T-helper 2 cell treated with Interferon-gamma antibody and Interleukin-4, amounts not matched to agents 100 ng/mL and 5 ng/mL, for 36 hours (primary cell): Measurements from ENCODE around the gene FAT1. TPM values are rescaled to one million over a fixed set of nuclear protein-coding genes. Genes with fewer than 3 reads are reported as not detected.

Experiments used
- intact Hi-C: fragments of 100-400 bp; cut with micrococcal nuclease; formaldehyde crosslinking; loops from one replicate; pipeline ENCODE4 v1.15.1; 2023
- total RNA-seq: library from RNA; stranded (reverse); gene quantifications from 2 replicates; pipeline ENCODE4 v1.2.3, GENCODE V29; 2022

The FAT1 gene
- total RNA-seq, 1 donor from 2014 or later: 0.39 TPM

DNA sequence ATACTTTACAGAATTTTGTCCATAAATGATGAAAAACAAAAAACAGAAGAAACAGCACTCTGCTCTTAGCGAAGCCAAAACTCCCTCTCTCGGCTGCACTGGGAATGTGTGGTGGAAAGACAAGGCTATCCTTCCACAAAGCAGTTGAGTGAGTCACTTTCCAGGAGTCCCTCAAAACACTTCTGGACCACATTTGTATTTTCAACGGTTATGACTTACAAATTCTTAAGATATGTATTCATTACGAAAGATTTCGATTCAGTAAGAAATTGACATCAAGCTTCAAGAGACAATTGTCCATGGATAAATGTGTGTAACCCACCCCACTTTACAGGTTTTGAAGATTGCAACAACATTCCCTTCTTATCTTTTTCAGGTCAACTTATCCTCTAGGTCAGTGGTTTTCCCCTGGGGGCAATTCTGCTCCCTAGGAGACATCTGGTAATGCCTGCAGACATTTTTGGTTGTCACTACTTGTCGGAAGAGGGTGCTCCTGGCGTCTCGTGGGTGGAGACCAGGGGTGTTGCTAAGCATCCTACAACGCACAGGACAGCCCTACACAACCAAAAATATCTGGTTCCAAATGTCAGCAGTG is 101.6 kb downstream of the FAT1 start:
- intact Hi-C loops: no loop called here

DNA sequence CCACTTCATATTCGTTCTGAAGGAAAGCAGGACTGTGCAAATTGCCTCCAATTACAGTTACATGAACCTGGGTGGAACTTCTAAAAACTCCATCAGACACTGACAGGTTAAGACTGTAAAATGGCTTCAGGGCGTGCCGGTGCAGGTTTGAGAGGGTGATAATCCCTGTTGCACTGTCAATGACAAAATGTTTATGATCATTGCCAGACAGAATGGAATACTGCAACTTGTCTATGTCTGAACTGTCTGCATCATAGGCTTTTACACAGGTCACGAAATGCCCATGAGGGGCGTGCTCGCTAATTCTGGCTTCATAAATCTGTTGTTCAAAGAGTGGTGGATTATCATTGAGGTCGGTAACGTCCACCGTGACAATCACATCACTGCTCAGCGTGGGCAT is 104.6 kb downstream of the FAT1 start:
- intact Hi-C loops: no loop called here

DNA sequence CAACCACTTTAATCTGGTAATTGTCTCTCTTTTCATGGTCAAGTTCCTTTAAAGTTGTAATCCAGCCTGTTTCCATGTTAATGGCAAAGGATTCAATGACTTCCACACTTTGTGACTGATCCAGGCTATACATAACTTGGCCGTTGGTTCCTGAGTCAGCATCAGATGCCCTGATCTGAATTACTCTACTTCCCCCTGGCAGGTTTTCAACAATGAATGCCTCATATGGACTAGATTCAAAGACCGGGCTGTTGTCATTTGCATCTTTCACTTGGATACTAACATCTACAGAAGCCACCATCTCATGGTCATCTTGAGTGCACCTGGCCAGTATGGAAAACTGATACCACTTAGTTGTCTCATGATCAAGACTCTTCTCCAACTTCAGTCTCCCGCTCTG is 105.7 kb downstream of the FAT1 start:
- intact Hi-C loops: no loop called here

DNA sequence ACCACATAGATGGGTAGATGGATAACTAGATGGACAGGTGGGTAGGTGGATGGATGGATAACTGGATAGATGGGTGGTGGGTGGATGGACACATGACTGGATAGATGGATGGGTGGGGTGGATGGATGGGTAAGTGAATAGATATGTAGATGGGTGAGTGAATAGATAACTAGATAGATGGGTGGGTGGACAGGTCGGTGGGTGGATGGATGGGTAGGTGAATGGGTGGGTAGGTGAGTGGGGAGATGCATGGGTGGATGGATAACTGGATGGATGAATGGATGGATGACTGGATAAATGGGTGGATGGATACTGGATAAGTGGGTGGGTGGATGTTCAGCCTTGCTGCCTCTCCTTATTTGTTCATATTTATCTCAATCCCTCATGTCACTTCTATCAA is 116.2 kb downstream of the FAT1 start:
- intact Hi-C loops: no loop called here

DNA sequence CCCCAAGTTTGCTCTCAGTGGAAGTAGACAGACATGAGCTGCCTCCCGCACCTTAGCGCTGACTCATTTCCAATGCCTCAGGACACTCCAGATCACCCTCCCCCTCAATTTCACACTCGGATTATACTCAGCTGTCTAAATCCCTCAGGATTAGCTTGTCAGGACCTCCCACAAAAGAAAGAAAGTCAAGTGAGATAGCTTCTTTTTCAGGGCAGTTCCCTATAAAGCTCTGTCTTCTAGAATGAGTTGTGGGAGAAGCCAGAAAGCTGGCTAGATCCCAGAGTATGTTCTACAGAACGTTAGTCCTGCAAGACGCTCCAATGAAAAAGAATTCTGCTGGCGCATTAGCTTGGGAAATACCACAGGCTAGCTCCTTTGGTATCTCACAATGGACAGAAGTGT is 117.1 kb downstream of the FAT1 start:
- intact Hi-C loops: no loop called here

DNA sequence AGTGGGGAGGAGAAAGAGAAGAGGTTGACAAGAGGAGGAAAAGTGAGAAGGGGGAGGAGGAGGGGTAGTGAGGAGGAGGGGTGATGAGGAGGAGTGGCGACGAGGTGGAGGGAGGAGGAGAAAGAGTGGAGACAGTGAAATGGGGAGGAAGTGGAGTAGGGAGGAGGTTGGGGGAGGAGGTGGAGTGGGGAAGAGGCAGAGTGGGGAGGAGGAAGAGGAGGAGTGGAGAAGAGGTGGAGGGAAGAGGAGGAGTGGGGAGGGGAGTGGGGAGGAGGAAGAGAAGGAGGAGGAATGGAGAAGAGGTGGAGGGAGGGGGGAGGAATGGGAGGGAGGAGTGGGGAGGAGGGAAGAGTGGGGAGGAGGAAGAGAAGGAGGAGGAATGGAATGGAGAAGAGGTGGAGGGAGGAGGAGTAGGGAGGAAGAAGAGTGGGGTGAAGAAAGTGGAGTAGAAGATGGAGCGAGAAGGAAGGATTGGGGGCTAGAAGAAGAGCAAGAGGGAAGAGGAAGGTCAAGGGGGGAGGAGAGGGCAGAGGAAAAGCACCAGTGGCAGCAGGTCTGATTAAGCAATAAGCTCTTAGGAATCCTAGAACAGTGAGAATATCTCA is 118.3 kb downstream of the FAT1 start:
- intact Hi-C loops: no loop called here

DNA sequence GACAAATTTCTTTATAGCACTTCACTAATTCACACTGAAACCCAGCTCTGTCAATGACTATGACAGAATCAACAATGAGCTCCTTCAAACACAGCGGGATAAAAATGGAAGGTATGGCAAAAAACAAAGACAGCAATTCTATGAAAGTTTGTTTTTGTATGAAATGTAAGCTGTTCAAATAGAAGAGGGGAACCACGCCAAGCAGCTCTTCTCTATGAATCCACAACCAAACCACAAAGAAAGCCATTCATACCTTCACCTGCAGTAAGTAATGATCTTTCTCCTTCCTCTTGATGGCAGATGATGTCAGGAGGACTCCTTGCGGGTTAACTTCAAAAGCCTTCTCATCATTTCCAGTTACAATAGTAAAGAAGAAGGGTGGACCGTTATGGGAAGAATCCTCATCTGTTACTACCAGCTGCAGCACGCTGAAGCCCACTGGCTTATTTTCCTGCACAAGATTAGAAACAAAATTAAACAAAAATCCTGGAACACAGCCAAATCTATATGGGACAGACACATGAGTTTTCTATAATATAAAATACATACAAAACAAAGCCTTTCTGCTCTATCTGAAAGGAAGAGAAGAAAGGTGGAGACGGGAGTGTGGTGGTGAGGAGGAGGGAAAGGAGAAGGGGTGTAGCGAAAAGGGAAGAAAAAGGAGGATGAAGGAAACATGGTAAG is 119.4 kb downstream of the FAT1 start:
- intact Hi-C loops: no loop called here

DNA sequence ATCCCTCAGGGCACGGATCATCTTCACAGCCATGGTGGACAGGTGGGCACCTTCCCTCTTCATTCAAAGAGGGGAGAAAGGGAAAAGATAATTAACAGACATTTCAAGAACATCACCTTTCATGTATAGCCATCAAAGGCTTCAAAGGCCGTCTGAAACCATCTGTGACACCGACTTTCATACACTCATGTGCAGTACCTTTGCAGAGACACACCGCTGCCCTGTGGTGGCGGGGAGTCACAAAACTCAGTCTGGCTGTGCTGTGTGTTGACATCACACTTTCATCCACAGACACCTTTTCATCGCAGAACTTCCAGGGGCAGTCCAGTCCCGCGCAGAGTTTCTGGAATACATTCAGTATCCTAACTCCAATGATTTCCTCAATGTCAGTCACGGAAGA is 120.7 kb downstream of the FAT1 start:
- intact Hi-C loops: no loop called here

DNA sequence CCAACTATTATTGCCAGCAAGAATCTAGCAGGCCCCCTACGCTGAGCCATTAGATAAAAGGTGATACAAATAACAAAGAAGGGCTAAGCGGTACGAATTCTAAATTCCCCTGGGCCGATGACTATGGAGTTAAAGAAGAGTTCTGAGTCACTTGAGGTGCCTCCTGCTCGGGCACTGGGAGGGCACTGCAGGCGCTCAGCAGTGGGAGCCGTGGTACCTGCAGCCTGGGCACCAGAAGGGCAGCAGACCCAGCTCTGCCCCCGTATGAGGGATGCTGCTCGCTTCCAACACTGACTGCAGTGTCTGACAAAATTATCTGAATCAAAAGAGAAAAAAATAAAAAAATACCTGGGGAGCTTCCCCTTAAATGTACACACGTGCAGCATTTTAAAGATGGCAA is 124.2 kb downstream of the FAT1 start:
- intact Hi-C loops: no loop called here

DNA sequence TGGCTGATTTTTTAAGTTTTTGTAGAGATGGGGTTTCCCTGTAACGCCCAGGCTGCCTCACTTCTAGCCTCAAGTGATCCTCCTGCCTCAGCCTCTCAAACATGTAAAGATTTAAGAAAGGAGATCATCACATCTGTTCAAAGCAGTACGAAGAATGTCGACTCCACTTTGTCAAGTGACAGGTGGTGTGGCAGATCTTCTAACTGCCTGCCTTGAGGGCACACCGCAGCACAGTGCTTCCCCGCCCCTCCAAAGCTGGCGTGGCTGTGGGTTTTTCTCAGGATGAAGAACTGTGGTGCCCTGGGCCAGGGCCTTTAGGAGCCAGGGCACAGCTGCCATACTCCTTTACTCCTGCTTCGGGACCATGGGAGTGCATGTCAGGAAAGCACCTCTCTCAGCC is 125.0 kb downstream of the FAT1 start:
- intact Hi-C loops: no loop called here

DNA sequence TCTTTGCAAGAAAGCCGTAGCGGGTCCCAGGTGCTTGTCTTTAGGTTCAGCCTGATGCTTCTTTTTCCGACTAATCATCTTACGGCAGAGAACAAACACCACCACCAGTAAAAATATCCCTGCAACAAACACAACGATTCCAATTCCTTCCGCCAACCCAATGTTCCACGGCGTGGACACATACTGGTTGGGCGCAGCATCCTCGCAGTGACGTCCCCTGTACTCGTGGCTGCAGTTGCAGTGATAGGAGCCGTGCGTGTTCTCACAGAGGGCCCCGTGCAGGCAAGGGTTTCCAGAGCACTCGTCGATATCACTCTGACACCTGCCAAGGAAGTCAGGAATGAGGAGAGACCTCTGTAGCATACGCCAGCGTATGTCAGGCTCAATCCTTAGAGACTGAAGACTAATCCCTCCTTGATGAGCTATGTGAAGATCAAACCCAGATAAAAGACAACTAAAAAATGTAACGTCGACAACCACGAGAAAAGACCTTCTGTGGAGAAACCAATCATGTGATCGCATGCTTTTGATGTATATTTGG is 126.7 kb downstream of the FAT1 start:
- intact Hi-C loops: no loop called here

DNA sequence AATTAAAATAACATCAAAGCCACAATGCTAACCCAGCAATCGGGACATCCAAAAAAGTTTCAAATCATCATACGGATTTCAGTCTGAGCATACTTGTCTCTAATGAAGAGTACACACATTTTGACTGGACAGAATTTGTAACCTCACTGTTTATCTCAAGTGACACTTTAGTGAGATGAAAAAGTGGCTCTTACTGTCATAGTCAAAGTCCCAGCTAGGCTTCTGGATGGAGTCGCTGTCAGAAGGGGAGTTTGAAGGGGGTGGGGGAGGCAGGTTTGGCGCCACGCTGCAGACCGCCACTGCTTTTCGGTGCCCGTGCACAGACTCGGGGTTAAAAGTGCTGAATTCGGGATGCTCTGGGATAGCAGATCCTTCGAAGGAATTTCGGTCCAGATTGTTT is 127.3 kb downstream of the FAT1 start:
- intact Hi-C loops: no loop called here

DNA sequence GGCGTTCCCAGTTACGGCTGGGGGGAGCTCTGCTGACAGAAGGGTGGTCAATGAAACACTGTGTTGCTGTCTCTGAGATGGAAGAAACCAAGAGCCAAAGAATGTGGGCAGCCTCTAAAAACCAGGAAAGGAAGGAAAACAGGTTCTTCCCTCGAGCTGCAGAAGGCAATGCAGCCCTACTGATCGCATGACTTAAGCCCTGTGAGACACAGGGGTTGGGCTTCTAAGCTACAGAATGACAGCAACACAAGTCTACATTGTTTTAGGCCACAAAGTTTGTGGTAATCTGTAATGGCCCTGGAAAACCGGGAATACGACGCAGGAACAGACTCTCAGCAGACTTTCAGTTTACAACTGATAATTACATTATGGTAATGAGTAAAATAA is 130.1 kb downstream of the FAT1 start:
- intact Hi-C loops: no loop called here

DNA sequence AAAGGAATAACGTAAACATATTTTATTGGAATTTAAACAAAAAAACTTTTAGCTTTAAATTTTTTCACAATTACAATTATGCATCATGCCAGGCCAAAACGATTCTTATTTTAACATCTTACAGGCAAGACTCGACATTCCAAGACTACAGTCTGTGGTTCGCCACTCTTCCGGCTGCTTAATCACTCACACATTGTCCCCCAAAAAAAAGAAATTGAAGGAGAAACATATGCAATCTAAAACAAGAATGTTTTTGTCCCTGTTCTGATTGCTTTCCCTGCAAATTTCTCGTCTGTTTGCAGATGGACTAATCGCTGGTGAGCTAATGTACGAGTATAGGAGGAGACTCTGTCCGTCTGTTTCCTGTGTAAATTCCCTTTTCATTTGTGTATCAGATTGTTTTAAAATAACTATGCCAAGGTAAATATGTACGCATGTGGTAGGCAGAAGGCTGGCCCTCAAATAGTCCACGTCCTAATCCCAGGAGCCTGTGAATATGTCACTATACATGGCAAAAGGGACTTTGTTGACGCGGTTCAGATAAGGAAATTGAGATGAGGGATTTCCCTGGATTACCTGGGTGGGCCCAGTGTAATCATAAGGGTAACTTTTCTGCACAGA is 130.6 kb downstream of the FAT1 start:
- intact Hi-C loops: no loop called here

DNA sequence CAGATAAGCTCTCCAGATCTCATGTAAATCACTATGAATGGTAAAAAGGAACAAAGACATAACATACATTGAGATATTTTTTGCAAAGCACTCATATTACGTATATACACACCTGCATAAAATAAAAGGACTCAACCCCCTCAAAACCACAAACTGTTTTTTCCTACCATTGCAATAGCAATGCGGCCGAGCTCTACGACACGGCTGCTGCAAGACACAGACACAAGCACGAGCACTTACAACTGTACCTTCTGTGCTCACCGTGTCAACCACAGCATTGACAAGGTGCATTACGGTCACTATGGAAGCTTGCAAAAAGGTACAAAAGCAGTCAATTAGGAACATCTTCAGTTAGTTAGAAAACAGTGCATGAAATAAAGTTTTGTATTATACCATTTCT is 131.2 kb downstream of the FAT1 start:
- intact Hi-C loops: no loop called here

DNA sequence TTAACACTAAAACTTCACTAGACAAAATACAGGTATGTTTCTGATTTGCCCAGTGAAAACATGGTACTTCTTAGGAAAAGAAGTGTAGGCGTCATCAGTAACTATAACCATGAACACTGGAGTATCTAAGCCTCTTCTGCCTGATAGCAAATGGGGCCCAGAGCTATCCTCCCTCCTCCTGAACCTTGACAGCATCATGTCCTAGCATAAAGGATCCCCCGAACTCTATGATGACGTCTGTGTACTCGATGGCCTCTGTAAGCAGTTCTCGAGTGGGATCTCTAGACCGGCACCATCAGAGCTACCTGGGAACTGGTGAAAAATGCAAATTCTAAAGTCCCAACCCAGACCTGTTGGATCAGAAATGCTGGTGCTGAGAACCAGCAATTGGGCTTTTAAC is 132.0 kb downstream of the FAT1 start:
- intact Hi-C loops: no loop called here

DNA sequence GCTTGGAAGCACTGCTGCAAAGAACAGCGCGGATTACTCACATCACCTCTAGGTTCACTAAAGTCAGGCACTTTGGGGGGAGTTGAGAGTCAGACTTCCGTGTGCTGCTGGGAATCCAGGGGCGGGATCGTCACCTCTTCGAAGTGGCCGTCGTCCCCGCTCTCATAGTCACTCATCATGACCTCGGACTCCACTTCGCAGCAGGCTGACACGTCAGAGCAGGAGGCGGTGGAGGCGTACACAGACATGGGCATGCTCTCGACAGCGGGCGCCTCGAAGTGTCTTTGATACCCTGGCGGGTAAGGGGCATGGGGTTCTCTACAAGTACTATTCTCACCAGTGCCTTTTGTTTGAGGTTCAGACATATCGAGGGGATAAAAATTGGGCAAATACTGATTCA is 135.2 kb downstream of the FAT1 start:
- intact Hi-C loops: no loop called here

DNA sequence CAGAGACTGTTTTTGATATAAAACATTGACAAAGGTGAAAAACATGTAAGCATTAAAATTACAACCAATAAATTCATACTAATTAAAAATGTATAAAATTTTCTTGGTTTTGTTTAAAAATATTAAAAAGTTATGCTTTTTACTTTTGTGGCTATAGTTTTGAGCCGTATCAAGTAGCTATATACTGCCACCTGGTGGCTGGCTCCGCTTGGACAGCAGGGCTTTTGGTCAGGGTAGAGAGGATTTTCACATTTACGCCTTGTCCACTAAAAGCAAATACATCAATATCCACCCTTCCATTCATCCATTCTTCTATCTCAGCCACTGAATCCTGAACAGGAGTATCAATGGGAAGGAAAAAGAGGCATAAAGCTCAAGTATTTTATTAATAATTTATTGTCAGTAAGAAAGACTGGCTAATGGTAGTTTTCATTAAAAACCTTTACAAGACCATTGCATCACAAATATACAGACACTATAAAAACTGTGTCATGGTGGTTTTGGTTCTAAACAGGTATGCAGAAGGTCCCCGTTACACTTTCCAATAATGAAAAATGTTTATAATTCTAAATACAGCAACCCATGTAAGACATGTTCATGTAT is 136.1 kb downstream of the FAT1 start:
- intact Hi-C loops: loop anchor here (1.0 kb wide), 1 partner anchor 290 kb away; no protein-coding TSS in a partner anchor

DNA sequence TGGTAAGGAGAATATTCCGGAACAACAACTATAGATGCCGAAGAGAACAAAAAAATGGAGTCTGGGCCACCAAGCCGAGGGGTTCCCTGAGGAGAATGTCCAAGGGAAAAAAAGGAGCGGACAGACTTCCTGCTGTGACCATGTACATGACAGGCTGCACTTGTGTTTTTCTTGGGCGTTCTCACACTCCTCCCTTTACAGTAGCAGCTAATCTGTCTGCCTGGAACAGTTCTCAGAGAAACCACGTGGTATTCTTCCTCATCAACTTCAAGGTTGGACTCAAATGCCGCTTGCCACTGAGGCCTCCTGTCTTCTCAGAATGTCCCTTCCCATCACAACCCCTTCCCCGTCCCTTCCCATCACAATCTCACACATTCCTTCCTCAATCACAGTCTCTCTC is 137.5 kb downstream of the FAT1 start:
- intact Hi-C loops: no loop called here

DNA sequence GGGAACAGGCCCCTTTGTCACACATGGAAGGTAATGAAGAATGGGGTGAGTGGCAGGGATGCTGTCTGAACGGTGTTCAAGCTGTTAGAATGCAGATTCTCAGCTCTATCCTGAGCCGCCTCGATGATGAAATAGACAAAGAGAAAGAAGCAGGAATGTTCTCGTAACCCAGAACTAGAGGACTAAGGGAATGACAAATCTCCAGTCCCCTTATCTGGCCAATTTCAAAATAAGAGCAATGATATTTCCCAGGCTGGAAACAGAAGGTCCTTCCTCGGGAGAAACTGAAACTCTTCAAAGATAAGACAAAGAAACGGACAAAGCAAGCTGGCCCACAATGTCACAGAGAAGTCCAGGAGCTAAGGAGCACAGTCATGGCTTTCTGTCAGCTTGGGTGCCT is 138.7 kb downstream of the FAT1 start:
- intact Hi-C loops: no loop called here

DNA sequence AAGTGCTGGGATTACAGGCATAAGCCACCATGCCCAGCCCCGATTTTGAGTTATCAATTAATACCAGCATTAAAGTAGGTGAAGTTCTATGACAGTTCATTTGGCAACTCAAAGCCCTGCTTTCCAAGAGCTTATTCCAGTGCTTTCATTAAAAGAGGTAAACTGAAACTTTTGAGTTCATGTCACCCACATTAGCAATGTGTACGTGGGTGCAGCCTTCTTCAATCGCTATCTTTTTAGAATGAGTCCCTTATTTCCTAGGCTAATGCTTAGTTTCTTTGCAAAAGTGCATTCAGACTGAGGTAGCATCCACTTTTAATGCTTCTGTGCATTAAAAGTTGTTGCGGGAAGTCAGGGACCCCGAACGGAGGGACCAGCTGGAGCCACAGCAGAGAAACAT is 142.2 kb downstream of the FAT1 start:
- intact Hi-C loops: no loop called here

DNA sequence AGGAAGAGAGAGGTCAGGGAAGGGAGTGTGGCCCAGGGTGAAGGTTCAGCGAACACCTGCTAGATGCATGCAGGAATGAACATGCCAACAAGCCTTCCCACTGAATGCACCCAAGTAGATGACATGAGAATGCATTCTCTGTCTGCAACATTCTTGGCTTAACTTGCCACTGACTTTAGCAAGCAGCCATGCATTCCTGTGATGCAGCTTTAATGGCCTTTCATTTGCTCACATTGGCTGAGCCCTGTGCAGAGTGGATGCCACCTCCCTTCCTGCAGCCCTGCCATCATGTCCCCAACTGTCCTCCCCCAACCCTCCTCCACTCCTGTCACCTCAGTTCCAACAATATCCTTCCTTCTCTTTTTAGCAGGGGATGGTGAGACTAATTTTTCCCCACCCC is 143.0 kb downstream of the FAT1 start:
- intact Hi-C loops: no loop called here
